T-helper 1 cell treated with Interleukin-12 subunit alpha and Interleukin-12 subunit beta and Interleukin-4 antibody, amounts not matched to agents 30 ng/mL and 1 ng/mL, for 36 hours (primary cell): ENCODE measurements around the gene HPS3. TPM values are rescaled to one million over a fixed set of nuclear protein-coding genes. Genes with fewer than 3 reads are reported as not detected.
"Not testable (repeated sequence)": the region's sequence is repeated elsewhere in the genome, so short reads cannot be mapped to it uniquely, and the experiment has no call there.

Source experiments
- intact Hi-C: fragments of 100-400 bp; cut with micrococcal nuclease; formaldehyde crosslinking; loops from one replicate; pipeline ENCODE4 v1.15.1; 2024
- total RNA-seq: library from RNA; stranded (reverse); gene quantifications from 2 replicates; pipeline ENCODE4 v1.2.3, GENCODE V29; 2022

HPS3 gene
- total RNA-seq, 1 donor from 2014 or later, result 19.1 TPM

DNA sequence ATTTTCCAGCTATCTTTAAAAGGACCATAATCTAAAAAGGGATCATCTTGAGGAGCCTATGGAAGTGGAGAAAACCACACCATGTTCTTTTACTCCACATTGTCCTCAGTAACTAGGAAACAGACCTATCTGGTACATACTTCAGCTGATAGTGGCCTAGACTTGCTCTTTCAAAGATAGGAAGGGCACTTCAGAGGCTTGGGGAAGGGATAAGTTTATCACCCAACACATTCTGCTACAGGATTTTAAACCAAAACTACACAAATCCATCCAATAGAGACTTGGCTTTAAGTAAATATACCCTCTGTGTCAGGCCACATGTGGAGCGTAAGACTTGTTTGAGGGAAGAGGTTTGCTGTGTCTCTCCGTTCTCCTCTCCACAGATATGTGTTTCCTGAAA is 56.8 kb downstream of the HPS3 start:
- intact Hi-C loops, result no loop called here

DNA sequence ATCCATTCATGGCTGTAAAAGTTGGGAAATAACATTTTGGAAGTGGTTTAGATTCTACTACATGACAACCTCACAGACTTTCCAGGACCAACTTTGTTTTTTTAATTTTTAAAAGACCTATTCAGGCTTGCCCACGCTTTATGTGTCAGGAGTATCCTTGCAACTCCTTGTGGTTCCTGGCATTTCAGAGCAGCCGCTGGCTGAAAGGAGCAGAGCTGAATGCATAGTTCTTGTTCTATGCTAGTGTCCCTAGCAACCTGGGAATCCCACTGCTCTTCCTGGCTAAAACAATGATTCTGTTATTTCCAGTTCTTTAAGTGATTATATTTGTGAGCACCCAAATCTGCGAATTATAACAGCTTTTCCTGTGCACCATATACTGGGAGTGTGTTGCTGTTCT is 57.3 kb downstream of the HPS3 start:
- intact Hi-C loops, result no loop called here

DNA sequence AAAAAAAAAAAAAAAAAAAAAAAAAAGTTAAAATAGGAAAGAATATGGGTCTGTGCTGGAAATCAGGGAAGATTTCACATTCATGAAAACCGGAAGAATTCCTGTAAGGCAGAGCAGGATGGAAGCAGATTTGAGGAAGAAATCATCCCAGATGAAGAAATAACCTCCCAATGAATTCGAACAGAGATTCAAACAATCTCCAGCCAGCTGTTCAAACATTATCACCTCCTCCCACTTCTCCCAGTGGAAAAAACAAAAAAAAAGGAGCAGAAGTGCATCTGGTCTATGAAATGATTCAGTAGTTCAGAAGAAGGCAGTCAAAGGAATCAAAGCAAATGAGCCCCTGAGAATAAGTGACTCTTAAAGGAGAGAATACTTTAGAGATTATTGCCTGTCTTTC is 59.1 kb downstream of the HPS3 start:
- intact Hi-C loops, result no loop called here

DNA sequence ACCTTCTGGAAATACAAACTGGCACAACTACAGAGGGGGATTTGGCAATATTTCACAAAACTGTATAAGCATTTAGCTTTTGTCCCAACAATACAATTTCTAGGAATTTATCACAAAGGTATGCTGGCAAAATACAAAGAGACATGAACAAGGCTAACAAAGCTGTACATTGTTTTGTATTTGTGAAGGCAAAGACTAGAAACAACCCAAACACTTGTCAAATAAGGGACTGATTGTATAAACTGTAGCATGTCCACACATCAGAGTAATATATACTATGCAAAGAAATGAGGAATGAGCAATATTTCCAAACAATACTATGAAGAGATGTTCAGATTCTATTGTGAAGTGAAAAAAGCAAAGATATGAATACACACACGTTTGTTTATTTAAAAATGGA is 65.8 kb downstream of the HPS3 start:
- intact Hi-C loops, result no loop called here

DNA sequence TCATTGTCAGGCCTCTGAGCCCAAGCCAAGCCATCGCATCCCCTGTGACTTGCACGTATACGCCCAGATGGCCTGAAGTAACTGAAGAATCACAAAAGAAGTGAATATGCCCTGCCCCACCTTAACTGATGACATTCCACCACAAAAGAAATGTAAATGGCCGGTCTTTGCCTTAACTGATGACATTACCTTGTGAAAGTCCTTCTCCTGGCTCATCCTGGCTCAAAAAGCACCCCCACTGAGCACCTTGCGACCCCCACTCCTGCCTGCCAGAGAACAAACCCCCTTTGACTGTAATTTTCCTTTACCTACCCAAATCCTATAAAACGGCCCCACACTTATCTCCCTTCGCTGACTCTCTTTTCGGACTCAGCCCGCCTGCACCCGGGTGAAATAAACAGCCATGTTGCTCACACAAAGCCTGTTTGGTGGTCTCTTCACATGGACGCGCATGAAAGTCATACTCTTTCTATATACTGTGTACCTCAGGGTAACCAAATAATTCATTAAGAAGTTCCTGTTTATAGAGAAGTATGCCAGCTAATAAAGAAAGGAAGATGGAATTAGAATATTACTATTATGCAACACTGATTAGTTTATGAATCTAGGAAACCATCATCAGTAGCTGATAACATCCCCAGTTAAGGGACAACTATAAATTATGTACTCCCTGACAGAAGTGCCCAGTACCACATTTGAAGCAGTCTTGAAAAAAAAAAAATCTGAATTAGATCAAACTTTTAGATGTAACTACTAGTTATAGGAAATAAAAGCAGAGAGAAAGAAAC is 67.6 kb downstream of the HPS3 start:
- intact Hi-C loops, result not testable (repeated sequence)

DNA sequence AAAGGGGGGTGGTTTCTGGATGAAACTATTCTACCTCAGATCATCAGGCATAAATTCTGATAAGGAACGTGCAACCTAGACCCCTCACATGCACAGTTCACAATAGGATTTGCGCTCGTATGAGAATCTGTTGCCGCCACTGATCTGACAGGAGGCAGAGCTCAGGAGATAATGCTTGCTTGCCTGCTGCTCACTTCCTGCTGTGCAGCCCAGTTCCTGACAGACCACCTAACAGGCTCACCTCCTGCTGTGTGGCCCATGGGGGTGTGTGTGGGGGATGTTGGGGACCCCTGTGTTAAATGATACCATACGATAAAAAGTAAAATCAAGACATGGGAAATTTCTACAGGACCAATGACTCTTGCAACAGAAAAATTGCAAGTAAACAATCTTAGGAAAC is 68.2 kb downstream of the HPS3 start:
- intact Hi-C loops, result no loop called here

DNA sequence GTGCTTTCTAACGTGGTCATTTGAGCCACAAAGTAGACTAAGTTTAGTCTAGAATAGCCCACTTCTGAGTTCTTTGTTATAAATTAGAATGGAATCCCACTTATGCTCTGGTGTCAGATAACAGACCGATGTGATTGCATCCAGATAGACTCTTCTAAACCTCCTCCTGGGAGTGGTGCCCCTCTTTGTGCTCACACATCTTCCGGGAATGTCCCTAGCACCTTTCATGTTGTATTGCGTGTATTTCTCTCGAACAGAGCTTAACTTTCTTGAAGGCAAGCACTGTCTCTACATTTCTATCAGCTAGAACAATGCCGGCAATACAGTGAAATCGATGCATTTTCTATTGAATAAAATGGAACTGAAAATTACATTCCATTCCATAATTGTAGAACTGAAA is 69.2 kb downstream of the HPS3 start:
- intact Hi-C loops, result no loop called here

DNA sequence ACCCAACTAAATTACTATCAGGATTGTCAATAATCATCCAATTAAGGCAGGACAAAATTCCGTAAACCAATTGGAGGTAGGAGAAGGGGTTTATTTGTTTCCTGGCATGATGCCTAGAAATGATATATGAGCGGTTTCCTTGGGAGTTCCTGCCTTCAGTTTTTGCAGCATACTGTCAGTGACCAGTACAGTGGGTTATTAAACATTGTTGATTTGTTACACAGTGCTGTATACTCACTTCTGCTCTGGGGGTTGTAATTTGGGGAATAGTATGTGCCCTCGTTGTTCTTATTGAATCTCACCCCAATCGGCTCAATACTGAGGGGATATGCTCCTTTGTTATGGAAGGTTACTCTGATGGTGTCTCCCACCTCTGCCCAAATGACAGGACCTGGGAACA is 70.0 kb downstream of the HPS3 start:
- intact Hi-C loops, result no loop called here

DNA sequence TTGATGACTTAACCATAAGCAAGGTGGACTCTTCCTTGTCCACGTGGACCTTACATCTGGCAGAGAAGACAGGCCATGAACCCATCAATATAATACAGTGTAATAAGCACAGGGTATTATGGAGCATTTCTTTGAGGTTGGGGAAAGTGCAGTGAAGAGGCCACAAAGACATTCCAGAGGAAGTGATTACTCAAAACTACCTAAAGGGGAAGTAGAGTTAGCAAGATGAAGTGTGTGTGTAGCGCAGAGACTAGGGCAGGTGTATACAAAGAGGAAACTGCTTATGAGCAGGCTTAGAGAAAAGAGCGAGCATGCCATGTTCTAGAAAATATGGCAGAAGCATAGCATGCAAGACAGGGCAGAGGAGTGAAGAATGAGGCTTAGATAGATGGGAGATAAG is 74.3 kb downstream of the HPS3 start:
- intact Hi-C loops, result loop anchor here (1.0 to 5.0 kb wide), 3 partner anchors 22 to 83 kb away; no protein-coding TSS in a partner anchor

DNA sequence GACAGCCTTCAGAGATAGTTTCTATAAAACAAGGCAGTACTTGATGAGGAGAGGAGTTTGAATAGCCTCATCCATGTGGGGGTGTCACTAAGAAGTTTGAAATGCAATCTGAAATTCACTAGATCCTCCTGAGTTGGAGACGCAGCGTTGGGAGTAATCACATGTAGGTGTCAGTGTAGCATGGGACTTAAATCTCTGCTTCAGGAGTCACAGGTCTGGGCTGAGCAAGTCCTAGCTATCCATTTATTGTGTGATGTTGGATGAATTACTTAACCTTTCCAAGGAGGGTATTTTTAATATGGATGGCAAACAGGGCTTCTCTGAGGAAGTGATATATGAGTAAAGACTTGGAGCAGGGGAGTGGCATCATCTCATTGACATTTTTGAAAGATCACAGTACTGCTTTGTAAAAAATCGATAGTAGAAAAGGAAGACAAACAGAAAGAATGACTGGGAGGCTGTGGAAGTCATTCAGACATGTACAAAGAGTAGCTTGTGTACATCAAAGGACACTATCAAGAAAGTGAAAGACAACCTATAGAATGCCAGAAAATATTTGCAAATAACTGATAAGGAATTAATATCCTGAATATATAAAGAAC is 75.1 kb downstream of the HPS3 start:
- intact Hi-C loops, result loop anchor here (1.0 to 5.0 kb wide), 2 partner anchors 21 to 68 kb away; no protein-coding TSS in a partner anchor

DNA sequence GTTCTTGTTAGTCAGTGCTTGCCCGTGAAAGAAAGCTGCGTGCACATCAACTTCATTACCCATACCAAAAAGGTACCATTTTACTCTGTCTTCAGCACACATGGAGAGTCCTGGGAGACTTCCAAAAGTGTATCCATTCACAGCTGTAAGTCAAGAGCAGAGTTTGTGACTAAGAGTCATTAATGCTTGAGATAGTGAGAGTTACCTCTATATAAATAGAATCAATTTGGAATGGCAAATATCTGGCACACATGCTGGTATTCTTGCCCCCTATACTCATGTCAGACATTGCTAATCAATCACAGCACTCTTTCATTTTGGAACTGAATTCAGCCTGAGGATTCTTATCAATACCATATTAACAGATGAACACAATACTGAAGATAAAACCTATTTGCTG is 78.0 kb downstream of the HPS3 start:
- intact Hi-C loops, result no loop called here

DNA sequence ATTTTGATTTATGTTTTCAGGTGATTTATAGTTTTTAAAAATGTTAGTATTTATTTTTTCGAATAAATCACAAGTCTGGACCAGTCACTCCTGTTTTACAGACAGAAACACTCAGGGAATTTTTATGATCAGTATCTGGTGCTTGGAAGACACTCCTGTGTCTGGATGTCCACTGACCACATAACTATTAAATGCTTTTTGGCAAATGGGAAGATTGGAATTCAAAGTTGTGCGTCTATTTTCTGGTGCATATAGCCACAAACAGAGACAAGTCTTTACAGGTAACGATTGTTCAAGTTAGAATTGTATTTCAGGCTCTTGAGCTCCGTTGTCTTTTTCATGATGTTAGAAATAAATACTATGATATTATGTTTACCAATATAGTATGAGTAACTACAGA is 80.0 kb downstream of the HPS3 start:
- intact Hi-C loops, result no loop called here

DNA sequence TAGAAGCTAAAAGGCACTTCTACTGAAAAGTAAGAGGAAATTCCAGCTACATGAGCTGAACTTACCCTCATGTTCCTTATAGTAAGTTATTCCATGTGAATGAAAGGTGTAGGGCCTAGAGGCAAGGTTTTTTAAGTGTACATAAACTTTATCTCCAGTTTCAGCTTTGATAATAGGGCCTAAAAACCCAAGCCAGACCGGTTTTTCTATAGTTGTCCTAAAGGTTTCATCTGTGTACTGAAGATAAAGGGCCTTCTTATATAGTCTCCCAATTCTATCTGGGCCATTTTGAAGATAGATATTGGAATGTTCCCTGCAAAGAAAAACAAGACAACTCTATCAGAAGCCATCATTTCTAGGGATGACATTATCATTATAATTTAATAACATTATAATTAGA is 82.9 kb downstream of the HPS3 start:
- intact Hi-C loops, result no loop called here

DNA sequence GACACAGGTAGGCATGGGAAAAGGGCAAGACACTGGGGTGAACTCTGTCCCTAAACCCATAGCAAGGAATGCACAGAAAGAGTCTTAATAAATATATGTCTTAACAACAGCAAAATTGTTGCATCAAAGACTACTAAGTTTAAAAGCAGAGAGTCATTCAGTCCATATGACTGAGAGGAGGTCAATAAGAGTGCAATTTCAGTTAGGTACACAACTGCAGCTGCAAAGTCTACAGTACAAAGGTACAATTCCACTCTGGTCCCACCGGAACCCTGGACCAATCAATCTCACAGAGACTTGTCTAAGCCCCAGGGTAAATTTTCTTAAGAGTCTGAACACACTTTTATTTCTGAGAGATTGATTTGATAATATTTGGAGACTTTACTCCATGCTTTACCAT is 85.3 kb downstream of the HPS3 start:
- intact Hi-C loops, result no loop called here

DNA sequence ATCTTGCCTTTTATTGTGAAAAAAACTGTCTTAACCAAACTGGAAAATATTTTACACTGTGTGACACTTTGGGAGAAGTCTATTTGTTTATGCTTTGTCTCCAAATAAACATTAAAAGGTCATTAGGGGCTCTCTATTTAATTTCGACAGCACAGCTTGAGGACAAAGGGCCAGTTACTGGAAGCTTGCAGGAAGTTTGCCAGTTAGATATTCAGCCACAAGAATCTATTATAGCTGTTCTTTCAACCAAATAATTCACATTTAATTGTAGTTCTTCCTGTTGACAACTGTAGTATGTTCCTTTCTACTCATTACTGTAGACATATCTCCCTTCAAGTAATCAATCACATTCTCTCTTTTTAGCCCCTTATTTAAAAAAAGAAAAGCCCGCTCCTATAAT is 86.1 kb downstream of the HPS3 start:
- intact Hi-C loops, result no loop called here

DNA sequence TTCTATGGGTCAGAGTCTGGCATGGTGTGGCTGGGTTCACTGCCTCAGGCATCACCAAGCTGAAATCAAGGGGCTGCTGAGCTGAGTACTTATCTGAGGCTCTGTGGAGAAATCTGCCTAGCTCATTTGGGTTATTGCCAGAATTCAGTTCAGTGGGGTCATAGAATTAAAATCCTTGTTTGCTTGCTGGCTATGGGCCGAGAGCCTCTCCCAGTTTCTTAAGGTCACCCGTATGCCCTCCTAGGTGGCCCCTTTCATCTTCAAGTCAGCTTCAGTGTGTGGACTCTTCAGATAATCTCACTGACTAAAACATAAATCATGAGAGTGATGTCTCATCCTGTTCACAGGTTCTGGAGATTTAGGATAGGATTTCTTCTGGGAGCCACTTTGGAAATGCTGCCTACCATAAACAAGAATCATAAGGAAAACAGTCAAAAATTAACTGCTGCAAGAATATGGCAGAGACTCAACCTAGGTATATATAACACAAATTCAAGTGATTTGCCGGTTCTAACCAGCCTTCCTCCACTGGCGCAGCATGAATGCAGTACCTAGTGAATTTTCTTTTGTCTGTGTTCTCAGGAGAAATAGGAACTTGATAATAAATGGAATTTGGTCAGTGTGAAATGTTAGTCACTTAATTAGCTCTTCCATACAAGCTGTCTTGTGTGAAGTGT is 86.9 kb downstream of the HPS3 start:
- intact Hi-C loops, result no loop called here

DNA sequence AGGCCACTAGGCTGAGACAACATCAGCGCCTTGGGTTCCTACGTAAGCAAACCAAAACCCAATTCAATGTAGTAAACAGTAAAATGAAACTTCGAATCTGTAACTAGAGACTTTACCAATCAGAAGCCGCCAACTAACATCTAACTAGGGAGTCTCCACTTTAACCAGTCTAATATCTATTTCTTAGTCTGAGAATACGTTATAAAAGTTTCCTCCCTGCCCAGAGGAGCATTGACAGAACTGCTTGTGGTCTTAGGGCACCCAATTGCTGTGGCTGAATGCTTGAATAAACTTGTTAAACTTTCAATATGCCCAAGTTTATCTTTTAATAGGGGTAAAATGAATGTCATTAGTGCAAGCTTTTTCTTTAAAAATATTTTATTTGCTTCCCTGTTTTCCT is 87.9 kb downstream of the HPS3 start:
- intact Hi-C loops, result no loop called here

DNA sequence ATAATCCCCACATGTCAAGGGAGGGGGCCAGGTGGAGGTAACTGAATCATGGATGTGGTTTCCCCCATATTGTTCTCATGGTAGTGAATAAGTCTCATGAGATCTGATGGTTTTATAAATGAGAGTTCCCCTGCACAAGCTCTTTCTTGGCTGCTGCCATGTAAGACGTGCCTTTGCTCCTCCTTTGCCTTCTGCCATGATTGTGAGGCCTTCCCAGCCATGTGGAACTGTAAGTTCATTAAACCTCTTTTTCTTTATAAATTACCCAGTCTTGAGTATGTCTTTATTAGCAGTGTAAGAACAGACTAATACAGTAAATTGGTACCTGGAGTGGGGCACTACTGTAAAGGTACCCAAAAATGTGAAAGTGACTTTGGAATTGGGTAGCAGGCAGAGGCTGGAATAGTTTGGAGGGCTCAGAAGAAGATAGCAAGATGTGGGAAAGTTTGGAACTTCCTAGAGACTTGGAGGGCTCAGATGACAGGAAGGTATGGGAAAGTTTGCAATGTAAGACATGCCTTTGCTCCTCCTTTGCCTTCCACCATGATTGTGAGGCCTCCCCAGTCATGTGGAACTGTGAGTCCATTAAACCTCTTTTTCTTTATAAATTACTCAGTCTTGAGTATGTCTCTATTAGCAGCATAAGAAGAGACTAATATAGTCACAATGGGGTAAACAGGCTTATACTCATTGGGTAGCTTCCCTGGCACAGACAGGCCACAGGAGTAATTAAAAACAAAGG is 90.1 kb downstream of the HPS3 start:
- intact Hi-C loops, result loop anchor here (10.0 kb wide), 1 partner anchor 1985 kb away; the partner anchor contains the start of gene GPR171

DNA sequence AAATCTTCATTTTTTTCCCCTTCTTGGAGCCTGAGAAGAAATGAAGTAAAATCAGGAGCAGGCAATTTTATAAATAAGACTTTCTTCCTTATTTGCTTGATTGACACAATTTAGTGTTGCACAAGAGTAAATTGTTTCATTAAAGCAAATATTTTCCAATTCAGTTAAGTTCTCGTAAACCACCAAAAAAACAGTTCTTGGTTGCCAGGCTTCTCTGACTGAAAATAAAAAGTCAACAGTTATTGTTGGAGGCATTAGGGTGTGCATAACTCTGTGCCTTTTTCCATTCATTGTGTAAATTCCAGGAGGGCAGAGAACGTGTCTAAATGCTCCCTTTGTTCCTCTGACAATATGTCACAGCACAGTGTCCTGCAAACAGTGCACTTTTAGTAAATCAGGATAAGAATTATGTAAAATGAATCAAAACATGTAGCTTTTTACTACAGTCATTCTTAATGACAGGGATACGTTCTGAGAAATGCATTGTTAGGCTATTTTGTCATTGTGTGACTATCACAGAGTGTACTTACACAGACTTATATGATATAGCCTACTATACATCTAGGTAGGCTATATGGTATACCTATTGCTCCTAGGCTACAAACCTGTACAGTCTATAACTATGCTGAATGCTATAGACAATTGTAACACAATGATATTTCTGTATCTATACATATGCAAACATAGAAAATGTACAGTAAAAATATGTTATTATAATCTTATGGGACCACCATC is 92.5 kb downstream of the HPS3 start, which contains the start of gene CP:
TSS of gene CP (minus strand) at position 47 of the 735 bp plus-strand sequence. CDS start at position 10, 37 bp downstream.
- intact Hi-C loops, result loop anchor here (10.0 kb wide), 1 partner anchor 1983 kb away; the partner anchor contains the start of gene GPR171
